ENCODE results near the gene MYL10. TPM values are rescaled to one million over a fixed set of nuclear protein-coding genes. Genes with fewer than 3 reads are reported as not detected.

The MYL10 gene
- total RNA-seq, 1 experiment from 2014 or later: not detected

- intact Hi-C loops (cut with micrococcal nuclease; ENCODE audit: unreplicated experiment): no loop called here
- TF ChIP-seq CTCF (conservative IDR thresholded peaks at IDR 0.05) (no peak), EZH2 (IDR thresholded peaks at IDR 0.05; ENCODE audit: low read depth) (no peak)
- Histone ChIP-seq H3K4me3 (no peak overlapping the region), H2AFZ (no peak overlapping the region), H4K20me1 (ENCODE audit: insufficient read depth) (no peaks in the 10 kb centered on the region), H3K4me2 (no peak overlapping the region), H3K9me2 (ENCODE audit: insufficient read depth) (no peaks in the 10 kb centered on the region), H3K4me1 (replicated peaks; ENCODE audit: insufficient read depth) (no peaks in the 10 kb centered on the region), H3K36me3 (ENCODE audit: low read depth) (no peaks in the 10 kb centered on the region), H3K9me3 (ENCODE audit: insufficient read depth, low read depth) (no peaks in the 10 kb centered on the region), H3K27me3 (ENCODE audit: insufficient read depth, low read depth) (no peaks in the 10 kb centered on the region), H3K27ac (no peak overlapping the region), H3F3A (ENCODE audit: insufficient read depth, low read depth) (no peaks in the 10 kb centered on the region), H3K79me2 (ENCODE audit: low read depth) (no peaks in the 10 kb centered on the region)
- CTCF ChIA-PET: no interaction called here
- POLR2A ChIA-PET (ENCODE audit: unreplicated experiment): no interaction called here
- BruUV-seq (replicated peaks): no TSS peak
- DNase-seq: no peak
These were observed 34.7 kb upstream of the MYL10 start for GRCh38 chr7:101663747-101664146.

DNA sequence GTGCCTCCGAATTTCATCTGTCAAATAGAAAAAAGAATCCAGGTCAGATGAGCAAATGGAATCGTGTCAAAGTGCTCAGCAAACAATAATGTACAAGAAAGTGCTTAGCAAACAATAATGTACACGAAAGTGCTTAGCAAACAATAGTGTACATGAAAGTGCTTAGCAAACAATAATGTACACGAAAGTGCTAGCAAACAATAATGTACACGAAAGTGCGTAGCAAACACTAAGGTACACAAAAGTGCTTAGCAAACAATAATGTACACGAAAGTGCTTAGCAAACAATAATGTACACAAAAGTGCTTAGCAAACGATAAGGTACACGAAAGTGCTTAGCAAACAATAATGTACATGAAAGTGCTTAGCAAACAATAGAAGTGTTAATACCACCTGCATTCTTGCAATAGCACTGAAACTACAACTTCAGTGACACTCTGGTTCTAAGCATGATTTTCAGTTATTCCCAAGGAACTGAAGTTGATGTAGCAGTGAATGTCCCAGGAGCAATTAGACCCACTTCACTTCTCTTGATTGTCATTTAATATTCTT lies 33.4 kb upstream of the MYL10 start:
- Histone ChIP-seq H3K27ac (no peak overlapping the region), H3K79me2 (ENCODE audit: low read depth) (no peaks in the 10 kb centered on the region), H3F3A (ENCODE audit: insufficient read depth, low read depth) (0 out of 2 replicates have a peak, but pooled peaks cover 4% of the 10 kb centered on the region), H3K4me1 (replicated peaks; ENCODE audit: insufficient read depth) (no peaks in the 10 kb centered on the region), H3K4me3 (no peak overlapping the region), H3K27me3 (ENCODE audit: insufficient read depth, low read depth) (no peaks in the 10 kb centered on the region), H3K9me3 (ENCODE audit: insufficient read depth, low read depth) (no peaks in the 10 kb centered on the region), H3K4me2 (no peak overlapping the region), H3K36me3 (ENCODE audit: low read depth) (no peaks in the 10 kb centered on the region), H2AFZ (no peak overlapping the region), H3K9me2 (ENCODE audit: insufficient read depth) (no peaks in the 10 kb centered on the region), H4K20me1 (ENCODE audit: insufficient read depth) (no peaks in the 10 kb centered on the region)
- CTCF ChIA-PET: no interaction called here
- POLR2A ChIA-PET (ENCODE audit: unreplicated experiment): no interaction called here
- DNase-seq: no peak
- intact Hi-C loops (cut with micrococcal nuclease; ENCODE audit: unreplicated experiment): no loop called here
- no TSS peak for BruUV-seq (replicated peaks)
- no peak for TF ChIP-seq CTCF (conservative IDR thresholded peaks at IDR 0.05)

DNA sequence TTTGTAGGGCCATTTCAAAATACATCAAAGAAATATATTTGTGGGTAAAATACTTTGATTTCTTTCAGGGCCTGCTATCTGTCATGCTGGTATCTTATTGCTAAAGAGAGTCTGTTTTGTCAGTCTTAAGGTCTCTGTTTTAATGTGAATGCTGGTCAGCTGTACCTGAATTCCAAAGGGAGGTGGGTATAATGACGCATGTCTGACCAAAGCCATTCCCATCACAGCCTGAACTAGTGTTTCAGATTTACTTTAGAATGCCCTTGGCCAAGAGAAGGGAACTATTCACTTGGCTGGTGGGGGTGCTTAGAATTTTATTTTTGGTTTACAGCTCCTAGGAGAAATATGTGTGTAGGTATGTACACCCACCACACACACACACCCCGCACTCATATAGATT lies 30.6 kb upstream of the MYL10 start:
- Histone ChIP-seq H3K4me3 (no peak overlapping the region), H3K27ac (no peak overlapping the region), H3K27me3 (ENCODE audit: insufficient read depth, low read depth) (peaks cover 5% of the 10 kb centered on the region; the same call in 1 of the 2 replicates), H4K20me1 (ENCODE audit: insufficient read depth) (no peaks in the 10 kb centered on the region), H2AFZ (no peak overlapping the region), H3K4me2 (no peak overlapping the region), H3K9me2 (ENCODE audit: insufficient read depth) (no peaks in the 10 kb centered on the region), H3K79me2 (ENCODE audit: low read depth) (no peaks in the 10 kb centered on the region), H3F3A (ENCODE audit: insufficient read depth, low read depth) (0 out of 2 replicates have a peak, but pooled peaks cover 4% of the 10 kb centered on the region), H3K9me3 (ENCODE audit: insufficient read depth, low read depth) (no peaks in the 10 kb centered on the region), H3K4me1 (replicated peaks; ENCODE audit: insufficient read depth) (no peaks in the 10 kb centered on the region), H3K36me3 (ENCODE audit: low read depth) (no peaks in the 10 kb centered on the region)
- no peak for DNase-seq
- POLR2A ChIA-PET (ENCODE audit: unreplicated experiment): no interaction called here
- intact Hi-C loops (cut with micrococcal nuclease; ENCODE audit: unreplicated experiment): no loop called here
- TF ChIP-seq CTCF (conservative IDR thresholded peaks at IDR 0.05) (no peak), EZH2 (IDR thresholded peaks at IDR 0.05; ENCODE audit: low read depth) (no peak)
- CTCF ChIA-PET: no interaction called here
- no TSS peak for BruUV-seq (replicated peaks)
